Stimulated activated naive CD4-positive, alpha-beta T cell treated with Interleukin-2 at 50 U/mL for 16 hours (primary cell): ENCODE measurements around the gene ZBTB32.
A peak's percentile ranks its signal among the peaks of the same experiment; 100 is the strongest.
"Not testable (repeated sequence)": the region's sequence is repeated elsewhere in the genome, so short reads cannot be mapped to it uniquely, and the experiment has no call there.

Source experiments
- DNase-seq: peaks from one replicate; lab custom pipeline; 2025; lab: John Stamatoyannopoulos, UW

ZBTB32 gene

GRCh38 chr19:35704218-35704617, at the start of gene ZBTB32:
ZBTB32 (plus strand) TSS chr19:35704558; CDS start chr19:35714627, 10,069 bp downstream.
- no peak for DNase-seq

GRCh38 chr19:35654828-35655227, 49.5 kb upstream of the ZBTB32 start:
- not testable (repeated sequence) for DNase-seq

DNA sequence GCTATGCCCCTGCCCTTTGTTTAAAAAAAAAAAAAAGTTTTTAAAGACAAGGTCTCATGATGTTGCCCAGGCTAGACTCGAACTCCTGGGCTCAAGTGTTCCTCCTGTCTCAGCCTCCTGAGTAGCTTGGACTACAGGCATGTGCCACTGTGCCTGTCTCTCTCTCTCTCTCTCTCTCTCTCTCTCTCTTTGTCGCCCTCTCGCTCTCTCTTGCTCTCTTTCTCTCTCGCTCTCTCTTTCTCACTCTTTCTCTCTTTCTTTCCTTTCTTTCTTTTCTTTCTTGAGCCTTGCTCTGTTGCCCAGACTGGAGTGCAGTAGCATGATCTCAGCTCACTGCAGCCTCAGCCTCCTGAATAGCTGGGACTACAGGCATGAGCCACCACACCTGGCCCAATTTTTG, 48.8 kb upstream of the ZBTB32 start:
- DNase-seq = no peak

DNA sequence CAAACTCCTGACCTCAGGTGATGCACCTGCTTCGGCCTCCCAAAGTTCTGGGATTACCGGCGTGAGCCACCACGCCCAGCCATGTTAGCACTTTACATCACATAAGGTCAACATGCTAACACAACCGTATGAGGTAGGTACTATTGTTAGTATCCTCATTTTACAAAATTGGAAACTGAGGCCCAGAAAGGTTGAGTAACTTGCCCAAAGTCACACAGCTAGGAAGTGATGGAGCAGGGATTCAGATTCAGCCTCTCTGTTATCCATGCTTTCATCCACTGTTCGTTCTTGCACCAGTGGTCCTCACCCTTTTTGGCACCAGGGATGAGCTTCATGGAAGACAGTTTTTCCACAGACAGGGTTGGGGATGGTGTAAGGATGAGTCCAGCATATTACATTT, 47.7 kb upstream of the ZBTB32 start:
- no peak for DNase-seq

DNA sequence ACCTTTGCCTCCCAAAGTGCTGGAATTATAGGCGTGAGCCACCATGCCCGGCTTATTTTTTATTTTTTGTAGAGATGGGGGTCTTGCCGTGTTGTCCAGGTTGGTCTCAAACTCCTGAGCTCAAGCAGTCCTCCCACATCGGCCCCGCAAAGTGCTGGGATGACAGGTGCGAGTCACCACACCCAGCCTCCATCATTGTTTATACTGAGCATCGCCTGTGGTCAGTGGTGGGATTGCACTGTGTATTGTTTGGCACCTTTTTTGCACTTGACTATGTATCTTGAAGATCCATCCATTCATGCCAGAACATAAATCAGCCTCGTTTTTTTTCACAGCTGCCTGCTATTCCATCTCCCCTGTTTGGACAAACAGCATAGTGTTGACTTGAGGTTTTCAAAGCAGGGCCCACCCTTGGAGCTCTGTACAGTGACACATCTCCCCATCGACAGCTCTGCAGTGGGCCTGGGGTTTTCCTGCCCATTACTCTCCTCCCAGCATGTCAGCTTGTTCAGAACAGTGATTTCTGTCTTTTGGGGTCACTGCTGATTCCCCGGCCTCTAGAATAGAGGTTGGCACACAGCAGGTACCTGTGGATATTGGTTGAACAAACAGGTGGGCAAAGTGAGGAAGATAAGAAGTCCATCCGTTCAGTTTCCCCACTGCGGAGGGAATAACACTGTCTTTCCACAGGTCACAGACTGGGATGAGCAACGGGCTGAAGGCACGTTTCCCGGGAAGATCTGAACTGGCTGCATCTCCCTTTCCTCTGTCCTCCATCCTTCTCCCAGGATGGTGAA, 46.3 kb upstream of the ZBTB32 start:
- peak; percentile 2 for DNase-seq

GRCh38 chr19:35661995-35662340, 42.4 kb upstream of the ZBTB32 start:
- no peak for DNase-seq

DNA sequence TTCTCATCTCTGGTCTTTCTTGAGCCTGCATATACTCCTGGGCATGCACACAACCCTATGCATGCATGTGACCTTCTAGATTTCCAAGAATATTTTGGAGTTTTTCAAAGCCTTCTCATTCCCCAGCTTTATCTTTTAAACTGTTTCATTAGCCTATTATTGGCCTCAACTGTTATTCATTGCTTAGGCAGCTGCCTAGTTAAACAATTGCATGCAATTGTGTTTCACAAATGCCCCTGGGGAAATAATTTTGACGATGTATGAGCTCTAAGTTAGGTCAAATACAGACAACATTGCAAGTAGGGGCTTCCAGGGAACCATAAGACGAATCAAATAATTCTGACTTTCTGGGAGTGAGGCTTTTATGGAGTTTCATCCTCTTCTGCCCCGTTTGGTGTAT, 40.4 kb upstream of the ZBTB32 start:
- DNase-seq = no peak

- DNase-seq = no peak
Measured at GRCh38 chr19:35665157-35665556, 39.2 kb upstream of the ZBTB32 start.

DNA sequence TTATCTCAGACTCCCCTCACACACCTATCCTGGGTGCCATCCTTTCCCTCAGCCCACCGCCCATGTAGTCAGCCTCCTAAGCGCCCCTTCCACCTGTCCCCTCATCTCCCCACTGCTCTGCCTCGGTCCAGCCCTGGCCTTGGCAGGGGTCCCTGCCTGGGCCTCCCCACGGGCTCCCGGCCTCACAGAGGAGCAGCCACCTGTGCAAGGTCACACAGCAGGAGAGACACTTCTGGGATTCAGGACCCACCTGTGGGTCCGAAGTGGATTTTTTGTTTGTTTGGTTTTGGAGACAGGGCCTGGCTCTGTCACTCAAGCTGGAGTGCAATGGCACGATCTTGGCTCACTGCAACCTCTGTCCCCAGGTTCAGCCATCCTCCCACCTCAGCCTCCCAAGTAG, 38.8 kb upstream of the ZBTB32 start:
- DNase-seq = no peak

GRCh38 chr19:35666251-35666913, 38.0 kb upstream of the ZBTB32 start, which contains the start of gene UPK1A:
UPK1A (plus strand) TSS chr19:35666517; CDS start chr19:35666813, 296 bp downstream.
- DNase-seq = no peak

DNA sequence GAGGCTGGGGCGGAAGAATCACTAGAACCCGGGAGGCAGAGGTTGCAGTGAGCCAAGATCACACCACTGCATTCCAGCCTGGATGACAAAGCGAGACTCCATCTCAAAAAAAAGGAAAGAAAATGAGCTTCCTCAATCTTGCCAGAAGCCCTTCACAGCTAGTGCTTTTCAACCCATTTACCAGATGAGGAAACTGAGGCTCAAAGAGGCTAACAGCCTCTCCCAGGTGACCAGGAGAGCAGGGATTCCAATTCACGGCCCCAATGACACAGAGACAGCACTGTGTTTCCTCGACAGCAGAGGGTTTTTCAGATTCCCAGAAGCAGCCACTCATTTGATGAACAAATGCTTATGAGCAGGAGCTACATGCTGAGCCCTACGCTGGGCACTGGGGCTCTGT, 34.8 kb upstream of the ZBTB32 start:
- no peak for DNase-seq

GRCh38 chr19:35669974-35670373, 34.4 kb upstream of the ZBTB32 start:
- no peak for DNase-seq

DNA sequence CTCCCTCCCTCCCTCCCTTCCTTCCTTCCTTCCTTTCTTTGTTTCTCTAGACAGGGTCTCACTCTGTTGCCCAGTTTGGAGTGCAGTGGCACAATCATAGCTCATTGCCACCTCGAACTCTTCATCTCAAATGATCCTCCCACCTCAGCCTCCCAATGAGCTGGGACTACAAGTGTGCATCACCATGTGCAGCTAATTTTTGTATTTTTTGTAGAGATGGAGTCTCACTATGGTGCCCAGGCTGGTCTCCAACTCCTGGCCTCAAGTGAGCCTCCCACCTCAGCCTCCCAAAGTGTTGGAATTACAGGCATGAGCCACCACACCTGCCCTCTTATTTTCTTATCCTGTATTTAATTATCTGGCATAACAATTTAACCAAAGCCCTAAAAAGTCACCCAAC, 33.7 kb upstream of the ZBTB32 start:
- no peak for DNase-seq

- DNase-seq = no peak
Measured at GRCh38 chr19:35671818-35672217, 32.5 kb upstream of the ZBTB32 start.

GRCh38 chr19:35673121-35673804, 31.1 kb upstream of the ZBTB32 start:
- DNase-seq = peak; percentile 51

DNA sequence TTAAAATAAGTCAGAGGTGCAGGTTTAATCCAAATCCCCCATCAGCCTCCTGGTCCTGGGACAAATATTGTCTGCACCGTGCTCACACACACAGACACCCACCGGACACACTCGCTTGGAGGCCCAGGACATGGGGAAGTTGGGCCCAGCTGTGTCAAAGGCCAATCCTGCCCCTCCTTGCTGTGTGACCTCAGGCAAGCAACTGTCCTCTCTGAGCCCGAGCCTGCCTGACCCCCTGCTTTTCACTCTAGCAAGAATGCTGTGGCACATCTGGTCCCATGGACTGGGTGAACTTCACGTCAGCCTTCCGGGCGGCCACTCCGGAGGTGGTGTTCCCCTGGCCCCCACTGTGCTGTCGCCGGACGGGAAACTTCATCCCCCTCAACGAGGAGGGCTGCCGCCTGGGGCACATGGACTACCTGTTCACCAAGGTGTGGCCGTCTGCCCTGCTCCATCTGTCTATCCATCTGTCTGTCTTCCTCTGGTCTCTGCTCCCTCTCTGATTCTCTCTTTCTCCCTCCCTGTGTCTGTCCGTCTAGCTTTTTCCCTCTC, 28.7 kb upstream of the ZBTB32 start:
- DNase-seq = no peak

GRCh38 chr19:35689836-35690235, 14.5 kb upstream of the ZBTB32 start:
- DNase-seq = no peak

DNA sequence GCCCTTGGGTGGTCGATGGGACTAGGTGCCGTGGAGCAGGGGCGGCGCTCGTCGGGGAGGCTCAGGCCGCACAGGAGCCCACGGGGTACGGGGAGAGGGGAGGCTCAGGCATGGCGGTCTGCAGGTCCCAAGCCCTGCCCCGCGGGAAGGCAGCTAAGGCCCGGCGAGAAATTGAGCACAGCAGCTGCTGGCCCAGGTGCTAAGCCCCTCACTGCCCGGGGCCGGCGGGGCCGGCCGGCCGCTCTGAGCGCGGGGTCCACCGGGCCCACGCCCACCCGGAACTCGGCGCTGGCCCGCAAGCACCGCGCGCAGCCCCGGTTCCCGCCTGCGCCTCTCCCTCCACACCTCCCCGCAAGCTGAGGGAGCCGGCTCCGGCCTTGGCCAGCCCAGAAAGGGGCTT, 13.3 kb upstream of the ZBTB32 start:
- DNase-seq = not testable (repeated sequence)

- DNase-seq = no peak
Measured at GRCh38 chr19:35692010-35692409, 12.3 kb upstream of the ZBTB32 start.

DNA sequence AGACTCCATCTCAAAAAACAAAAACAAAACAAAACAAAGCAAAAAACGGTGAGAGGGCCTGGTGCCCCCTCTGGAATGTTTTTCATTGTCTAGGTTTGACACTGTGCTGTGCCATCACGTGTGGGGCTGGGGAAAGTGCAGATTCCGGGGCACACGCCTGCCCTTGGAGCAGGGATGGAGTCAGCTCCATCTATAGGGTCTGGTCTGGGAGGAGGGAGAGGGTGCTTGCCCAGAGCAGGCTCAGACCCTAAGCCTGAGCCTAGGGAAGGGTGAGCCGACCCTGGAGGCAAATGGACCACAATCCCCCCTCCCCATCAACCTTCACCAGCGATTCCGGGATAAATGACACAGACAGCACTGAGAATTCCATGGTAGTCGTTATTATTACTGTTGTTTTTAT, 10.9 kb upstream of the ZBTB32 start:
- no peak for DNase-seq

- peak; percentile 87 for DNase-seq
Measured at GRCh38 chr19:35693835-35694599, 10.3 kb upstream of the ZBTB32 start.

DNA sequence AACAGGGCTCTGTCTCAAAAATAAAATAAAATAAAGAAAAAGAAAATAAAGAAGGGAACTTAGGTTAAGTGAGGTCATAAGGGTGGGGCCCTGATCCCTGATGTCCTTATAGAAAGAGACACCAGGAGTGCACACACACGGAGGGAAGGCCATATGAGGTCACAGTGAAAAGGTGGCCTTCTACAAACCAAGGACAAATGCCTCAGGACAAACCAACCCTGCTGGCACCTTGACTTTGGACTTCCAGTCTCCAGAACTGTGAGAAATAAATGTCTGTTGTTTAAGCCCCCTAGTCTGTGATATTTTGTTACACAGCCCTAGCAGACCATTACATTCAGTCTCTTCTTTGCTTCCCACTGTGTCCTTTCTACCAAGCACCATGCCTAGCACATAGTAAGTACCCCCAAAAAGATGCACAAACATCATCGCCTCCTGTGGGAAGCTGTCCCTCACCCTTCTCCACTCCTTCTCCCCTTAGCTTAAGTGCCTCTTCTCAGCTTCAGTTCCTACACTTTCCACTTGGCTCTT, 8.4 kb upstream of the ZBTB32 start:
- no peak for DNase-seq
